Neural cell (in vitro differentiated cells): ENCODE data around the gene MYO7A.

Experiments
- CTCF ChIP-seq: fragments of 450-650 bp; IDR thresholded peaks from 2 replicates; pipeline ENCODE4 v1.5.1; 2014; ENCODE audit warnings: antibody characterized with exemption, mild to moderate bottlenecking, moderate library complexity; ENCODE audit not compliant: poor library complexity, severe bottlenecking
- EP300 ChIP-seq: fragments of 450-650 bp; conservative IDR thresholded peaks from 2 replicates; pipeline ENCODE4 v1.6.1; 2014; ENCODE audit warnings: antibody characterized with exemption, mild to moderate bottlenecking, moderate library complexity; ENCODE audit not compliant: poor library complexity, severe bottlenecking
- MXI1 ChIP-seq: fragments of 450-650 bp; conservative IDR thresholded peaks from 2 replicates; pipeline ENCODE4 v1.6.1; 2014; ENCODE audit warnings: antibody characterized with exemption, mild to moderate bottlenecking; ENCODE audit not compliant: poor library complexity, severe bottlenecking
- POLR2AphosphoS5 ChIP-seq: IDR thresholded peaks from 2 replicates; pipeline ENCODE4 v1.6.1; 2012
- RAD21 ChIP-seq: fragments of 450-650 bp; conservative IDR thresholded peaks from 2 replicates; pipeline ENCODE4 v1.6.1; 2014; ENCODE audit warnings: antibody characterized with exemption, mild to moderate bottlenecking, moderate library complexity
- REST ChIP-seq: IDR thresholded peaks from 2 replicates; pipeline ENCODE4 v1.6.1; 2012; ENCODE audit warnings: borderline replicate concordance
- SMC3 ChIP-seq: fragments of 450-650 bp; conservative IDR thresholded peaks from 2 replicates; pipeline ENCODE4 v1.6.1; 2014; ENCODE audit warnings: antibody characterized with exemption, mild to moderate bottlenecking, moderate library complexity; ENCODE audit not compliant: poor library complexity
- TAF1 ChIP-seq: IDR thresholded peaks from 2 replicates; pipeline ENCODE4 v1.6.1; 2012; ENCODE audit warnings: low read depth

- TF ChIP-seq CTCF = no peak
- no peak for TF ChIP-seq POLR2AphosphoS5
- TF ChIP-seq SMC3 = no peak
- no peak for TF ChIP-seq TAF1
- no peak for TF ChIP-seq MXI1
- TF ChIP-seq RAD21 = no peak
- TF ChIP-seq REST = no peak
- TF ChIP-seq EP300 = no peak
Observed at GRCh38 chr11:77115956-77116355, 12.1 kb upstream of the MYO7A start.
